ENCODE results near the gene GAB1.

GAB1 gene

DNA sequence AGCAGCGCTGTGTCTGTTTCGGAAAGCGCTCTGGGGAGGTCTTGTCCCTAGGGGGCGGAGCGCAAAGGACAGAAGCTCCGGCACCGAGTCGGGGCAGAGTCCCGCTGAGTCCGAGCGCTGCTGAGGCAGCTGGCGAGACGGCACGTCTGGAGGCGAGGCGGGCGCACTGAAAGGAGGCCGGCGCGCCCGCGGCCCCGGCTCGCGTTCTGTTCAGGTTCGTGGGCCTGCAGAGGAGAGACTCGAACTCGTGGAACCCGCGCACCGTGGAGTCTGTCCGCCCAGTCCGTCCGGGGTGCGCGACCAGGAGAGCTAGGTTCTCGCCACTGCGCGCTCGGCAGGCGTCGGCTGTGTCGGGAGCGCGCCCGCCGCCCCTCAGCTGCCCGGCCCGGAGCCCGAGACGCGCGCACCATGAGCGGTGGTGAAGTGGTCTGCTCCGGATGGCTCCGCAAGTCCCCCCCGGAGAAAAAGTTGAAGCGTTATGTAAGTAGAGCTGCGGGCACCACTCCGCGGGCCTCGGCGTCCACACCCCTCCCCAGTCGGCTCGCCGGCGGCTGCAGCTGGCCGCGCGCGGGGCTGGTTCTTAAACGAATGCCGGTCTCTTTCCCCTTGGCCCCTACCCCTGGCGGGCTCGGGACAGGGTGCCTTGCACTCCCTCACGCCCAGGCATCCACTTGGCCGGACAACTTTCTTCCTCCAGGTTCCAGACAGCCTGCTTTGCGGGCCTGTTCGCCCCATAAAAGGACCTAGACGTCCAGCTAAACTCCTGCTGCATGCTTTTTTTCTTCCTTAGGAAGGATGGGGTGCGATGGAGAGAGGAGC lies at the start of gene GAB1:
TSS of gene GAB1 (plus strand) at position 96 of the 819 bp plus-strand sequence. CDS start at position 409, 313 bp downstream.
- DNase-seq, result peak in 54 of 58 donors; percentile 15 to 86 (median 74)

DNA sequence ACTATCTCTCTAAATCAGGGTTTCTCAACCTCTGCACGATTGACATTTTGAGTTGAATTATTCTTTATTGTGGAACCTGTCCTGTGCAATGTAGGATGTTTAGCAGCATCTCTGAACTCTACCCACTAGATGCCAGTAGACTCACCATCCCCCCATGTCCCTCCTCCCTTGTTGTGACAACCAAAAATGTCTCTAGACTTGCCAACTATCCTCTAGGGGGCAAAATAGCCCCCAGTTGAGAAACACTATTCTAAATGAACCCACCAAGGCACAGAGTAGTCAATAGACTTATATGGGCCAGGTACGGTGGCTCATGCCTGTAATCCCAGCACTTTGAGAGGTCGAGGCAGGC lies 49.1 kb upstream of the GAB1 start:
- DNase-seq, result no peak

DNA sequence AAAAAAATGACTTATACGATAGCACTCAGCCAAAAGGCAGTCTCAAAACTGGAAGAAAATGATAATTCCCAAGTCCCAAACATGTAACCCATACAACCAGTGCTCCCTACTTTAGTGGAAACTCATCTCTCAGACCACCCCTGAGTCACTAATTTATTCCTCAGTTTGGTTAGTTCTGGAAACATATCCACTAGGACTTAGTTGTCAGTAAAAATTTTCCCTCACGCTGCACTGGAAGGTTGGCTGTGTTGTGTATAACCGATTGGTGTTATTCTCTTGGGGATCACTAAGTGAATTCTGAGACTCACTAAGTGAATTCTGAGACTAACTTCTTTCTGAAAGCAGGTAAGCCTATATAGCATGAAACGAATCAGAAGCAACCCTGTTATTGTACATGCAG lies 48.5 kb upstream of the GAB1 start:
- no peak for DNase-seq

DNA sequence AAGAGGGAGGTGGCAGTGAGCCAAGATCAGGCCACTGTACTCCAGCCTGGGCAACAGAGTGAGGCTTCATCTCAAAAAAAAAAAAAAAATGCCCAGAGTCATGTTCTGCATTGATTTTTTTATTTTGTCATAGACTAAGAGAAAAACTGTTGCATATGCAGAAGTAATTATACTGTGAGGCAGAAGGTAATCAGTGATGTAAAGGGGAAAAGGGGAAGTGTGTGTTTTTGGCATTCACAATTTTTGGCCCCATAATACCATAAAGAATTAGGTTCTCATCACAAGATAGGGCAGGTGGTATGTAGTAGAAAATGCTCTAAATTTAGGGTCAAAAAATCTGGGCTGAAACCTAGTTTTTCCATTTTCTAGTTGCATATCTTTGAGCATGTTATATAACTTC lies 47.3 kb upstream of the GAB1 start:
- DNase-seq, result no peak

DNA sequence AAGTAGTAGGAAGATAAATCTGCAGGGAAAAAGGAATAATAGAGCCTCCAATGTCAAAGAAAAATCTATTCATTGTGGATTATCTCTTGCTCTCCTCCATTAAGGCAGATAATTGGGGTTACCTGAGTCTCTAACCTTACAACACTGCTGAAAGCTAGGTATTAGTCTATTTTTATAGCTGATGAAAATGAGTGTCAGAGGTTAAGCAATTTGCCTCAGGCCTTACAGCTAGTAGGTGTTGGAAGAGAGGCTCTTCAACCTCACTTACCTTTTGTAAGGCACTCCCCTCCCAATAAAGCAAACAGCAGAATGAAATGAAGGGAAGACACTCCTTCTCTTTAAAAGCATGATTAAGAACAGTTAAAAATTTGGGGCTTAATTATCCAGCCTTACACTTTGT lies 45.4 kb upstream of the GAB1 start:
- no peak for DNase-seq

DNA sequence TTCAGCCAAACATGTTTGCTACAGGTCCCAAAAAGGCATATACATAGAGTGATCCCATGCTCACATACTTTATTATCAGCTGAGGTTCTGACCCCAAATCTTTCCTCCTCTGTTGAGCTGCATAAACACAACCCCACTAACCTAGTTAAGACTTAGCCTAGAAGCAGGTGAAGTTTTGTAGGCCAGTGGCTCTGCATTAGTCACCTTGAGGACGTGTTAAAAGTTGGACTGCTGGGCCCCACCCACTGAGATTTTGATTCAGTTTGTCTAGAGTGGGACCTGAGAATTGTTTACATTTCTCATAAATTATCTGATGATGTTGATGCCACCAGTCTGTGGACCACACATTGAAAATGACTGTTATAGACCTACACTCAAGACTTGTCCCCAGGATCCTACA lies 43.8 kb upstream of the GAB1 start:
- DNase-seq, result peak in 1 of 58 donors; percentile 4

DNA sequence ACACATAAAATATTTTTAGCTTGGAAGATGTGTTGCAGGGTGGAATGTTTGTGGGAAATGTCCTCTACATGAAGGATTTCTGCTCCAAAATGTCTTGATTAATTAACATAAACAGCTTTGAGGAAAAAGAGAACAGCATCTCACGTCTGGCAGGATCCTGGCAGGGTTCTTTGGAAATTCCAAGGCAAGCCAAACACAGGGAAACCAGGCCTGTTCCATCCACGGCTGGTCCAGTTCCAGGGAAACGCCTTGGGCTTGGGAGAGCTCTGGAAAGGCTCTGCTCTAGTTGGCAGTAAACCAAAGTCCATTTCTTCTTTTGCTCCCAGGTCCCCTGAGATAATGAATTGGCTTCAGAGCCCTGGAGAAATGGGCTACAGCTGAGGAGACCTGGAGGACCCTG lies 42.4 kb upstream of the GAB1 start:
- DNase-seq, result peak in 24 of 58 donors; percentile 0 to 45 (median 5)

DNA sequence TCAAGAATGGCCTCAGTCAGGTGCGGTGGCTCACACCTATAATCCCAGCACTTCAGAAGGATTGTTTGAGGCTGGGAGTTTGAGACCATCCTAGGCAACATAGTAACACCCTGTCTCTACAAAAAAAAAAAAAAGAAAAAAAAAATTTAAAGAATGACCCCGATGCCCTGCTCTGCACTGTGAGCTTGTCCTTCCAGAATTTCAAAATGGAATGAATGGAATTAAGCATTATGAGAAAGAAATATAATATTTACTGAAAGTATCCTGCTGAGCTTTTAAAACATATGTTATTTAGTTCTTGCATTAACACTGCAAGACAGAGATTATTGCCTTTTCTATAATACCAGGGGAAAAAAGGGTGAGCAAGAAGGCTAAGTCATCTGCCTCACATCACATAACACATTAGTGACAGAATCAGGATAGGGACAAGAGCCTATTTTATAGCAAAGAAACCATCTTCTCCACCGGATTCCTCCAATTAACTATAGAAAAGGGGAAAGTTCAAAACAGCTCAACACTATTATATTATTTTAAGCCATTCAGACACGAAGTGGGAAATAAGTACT lies 41.9 kb upstream of the GAB1 start:
- DNase-seq, result no peak

DNA sequence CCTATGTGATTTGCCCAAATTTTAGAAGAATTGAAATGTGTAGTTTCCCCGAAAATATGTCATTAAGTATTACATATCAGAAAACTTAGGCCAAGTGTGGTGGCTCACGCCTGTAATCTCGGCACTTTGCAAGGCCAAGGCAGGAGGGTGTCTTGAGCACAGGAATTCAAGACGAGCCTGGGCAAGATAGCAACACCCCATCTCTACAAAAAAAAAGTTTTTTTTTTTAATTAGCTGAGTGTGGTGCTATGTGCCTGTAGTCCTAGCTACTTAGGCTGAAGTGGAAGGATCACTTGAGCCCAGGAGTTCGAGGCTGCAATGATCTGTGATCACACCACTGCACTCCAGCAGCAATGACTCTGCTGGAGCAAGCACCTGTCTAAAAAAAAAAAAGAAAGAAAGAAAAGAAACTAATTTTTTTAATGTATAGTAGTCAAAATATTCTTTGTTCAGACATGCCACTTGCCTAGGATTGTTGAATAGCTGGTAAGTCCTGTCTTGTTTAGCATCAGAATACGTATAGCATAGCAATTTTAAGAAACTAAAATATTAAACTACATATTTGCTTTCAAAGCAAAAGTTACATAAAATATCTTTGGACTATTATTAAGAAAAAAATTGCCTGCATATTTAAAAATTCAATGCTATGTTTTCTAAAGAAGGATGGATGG lies 40.1 kb upstream of the GAB1 start:
- no peak for DNase-seq

DNA sequence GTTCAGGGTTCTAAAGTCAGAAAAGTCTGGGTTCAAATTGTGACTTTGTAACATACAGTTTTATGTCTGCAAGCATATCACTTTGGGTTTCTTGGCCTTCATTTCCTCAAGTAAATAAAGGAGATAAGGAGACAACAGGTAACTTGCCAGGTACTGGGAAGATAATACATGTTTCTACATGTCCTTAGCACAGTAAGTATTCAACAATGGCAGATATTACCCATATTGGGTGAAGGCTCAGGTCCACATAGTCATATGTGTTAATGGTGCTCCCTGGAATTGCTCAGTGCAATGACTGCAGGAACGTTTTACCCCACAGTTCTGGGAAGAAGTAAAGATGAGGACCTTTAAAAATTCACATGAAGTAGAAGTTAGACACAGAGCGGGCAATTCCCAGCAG lies 35.8 kb upstream of the GAB1 start:
- no peak for DNase-seq

DNA sequence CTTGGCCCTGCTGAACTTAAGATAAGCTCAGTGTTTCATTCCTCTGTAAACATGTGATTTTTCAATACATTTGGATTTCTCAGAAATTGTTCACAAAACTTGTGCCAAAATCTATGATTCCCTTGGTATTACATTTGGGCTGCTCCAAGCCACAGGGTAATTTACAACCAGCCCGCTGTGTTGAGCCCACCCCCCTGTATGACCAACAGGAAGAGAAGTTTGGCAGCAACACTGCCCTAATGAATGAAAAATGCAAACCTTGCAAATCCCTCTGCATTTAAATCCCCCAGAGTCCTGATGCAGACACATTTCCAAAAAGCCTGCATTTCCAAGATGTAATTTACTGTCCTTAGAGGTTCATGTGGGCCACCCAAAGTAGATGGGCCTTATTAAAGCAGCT lies 34.1 kb upstream of the GAB1 start:
- no peak for DNase-seq

DNA sequence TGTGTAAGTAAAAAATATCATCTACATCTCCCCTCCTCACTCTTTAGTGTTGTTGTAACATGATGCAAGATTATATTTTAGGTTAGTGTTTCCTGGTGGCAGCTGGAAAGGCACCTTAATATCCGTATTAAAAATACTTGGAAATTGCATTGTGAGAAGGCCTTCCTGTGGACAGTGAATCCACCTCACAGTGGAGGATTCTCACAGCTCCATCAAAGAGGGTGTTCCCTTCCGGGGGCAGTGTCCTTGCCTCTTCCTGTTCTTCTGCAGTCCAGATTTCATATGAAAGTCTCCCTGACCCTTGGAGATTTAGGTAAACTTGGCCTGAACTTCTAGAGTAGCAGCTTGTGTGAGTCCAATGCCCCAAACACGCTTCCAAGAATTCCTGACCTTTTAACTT lies 29.9 kb upstream of the GAB1 start:
- no peak for DNase-seq

DNA sequence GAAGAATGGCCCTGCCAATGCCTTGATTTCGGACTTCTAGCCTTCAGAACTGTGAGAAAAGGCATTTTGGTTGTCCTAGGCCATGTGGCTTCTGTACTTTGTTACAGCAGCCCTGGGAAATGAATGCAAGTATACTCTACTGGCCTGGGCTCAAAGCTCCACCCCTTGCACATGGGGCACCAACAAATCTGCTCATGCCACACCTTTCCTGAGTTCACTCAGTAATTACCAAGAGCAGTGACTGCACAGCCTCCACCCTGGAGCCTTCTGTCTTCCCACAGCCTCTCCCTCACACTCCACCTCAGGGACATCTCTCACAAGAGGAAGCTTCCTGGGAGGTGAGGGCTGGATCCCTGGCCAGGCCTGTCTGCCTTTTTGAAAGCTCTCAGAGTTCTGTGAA lies 29.1 kb upstream of the GAB1 start:
- DNase-seq, result no peak

DNA sequence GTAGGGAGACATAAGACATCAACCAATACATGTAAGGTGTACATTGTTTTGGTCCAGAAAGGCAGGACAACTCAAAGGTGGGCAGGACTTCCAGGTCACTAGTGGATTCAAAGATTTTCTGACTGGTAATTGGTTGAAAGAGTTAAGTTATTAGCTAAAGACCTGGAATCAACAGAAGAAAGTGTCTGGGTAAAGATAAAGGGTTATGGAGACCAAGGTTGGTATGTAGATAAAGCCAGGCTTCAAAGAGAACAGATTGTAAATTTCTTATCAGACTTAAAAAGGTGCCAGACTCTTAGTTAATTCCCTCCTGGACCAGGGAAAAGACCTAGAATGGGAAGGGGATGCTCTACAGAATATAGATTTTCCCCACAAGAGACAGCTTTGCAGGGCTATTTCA lies 28.3 kb upstream of the GAB1 start:
- DNase-seq, result no peak

DNA sequence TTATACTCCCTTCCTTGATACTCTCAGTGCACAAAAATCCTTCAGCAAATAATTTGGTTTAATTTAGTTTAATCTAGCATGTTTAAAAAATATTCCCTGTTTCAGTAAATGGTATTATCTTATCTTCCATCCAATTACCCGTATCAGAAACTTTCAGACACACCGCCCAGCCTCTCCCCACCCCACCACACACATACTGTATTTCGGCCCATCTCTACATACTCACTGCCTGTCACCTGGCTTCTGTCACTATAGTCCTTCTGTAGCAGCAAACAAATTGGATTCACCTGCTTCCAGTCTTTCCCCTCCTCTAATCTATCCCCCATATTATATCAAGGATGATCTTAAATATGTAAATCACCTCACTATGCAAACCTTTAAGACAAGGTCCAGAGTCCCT lies 24.8 kb upstream of the GAB1 start:
- no peak for DNase-seq

DNA sequence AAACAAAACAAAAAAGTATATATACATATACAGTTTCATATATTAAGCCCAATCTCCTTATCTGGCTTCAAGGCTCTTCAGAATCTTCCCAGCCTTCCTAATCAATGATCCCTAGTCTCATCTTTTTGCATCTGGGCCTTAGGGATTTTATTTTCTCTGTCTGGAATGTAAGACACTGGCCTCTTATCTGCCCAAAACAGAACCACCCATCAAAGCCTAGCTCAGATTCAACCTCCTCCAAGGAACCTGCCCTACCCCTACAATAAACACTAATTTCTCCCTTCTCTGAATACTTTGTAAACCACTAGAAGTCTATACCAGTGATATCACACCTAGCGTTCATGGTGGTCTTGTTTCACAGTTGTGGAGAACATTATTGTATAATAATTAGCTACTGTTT lies 23.2 kb upstream of the GAB1 start:
- DNase-seq, result no peak

DNA sequence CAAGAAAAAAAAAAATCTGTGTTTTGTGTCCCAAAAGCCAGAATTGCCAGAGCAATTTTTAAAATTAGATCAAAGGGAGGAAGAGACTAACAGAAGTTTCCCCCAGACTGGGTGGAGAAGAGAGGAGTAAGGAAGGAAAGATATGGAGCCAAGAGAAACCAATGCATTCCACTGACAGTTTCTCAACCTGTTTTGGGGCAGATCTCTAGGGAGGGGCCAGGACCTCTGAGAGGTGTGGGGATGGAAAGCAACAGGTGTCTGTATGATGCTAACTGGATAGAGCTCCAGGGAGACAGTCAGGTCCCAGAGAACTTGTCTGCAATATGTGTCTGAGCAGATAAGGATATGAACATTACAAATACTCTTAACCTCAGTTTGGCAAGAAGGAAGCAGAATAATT lies 22.7 kb upstream of the GAB1 start:
- no peak for DNase-seq

DNA sequence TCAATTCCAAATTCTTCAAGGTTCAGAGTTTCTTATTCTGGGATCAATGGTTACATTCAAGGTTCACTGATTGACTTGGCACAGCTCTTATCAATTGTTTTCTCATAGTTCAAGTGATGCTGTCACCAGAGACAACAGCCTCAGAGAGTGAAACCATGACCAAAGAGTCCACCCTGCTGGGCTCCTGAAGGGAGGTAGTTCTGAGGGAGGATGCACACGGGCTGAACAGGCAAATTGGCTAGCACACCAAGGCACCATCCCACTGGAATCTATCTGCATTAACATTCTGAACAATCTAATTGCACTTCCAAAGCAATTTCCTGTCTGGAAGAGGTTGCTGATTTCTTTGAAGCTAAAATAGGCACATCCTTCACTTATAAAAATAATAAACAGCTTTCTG lies 16.6 kb upstream of the GAB1 start:
- no peak for DNase-seq

DNA sequence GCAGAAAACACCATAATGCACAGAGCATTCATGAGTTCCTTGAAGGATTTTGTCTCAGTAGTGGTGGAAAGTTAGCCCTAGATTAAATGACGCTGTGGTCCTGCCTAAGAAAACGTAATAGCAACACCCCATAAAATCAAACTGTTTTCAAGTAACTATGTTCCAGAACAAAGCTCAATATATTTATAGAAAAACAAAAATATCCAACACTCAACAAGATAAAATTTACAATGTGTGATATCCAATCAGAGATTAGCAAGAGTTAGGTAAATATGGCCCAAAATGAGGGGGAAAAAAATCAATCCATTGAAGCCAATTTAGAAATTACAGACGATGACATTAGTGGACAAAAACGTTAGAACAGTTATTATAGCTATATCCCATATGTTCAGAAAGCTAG lies 9.9 kb upstream of the GAB1 start:
- DNase-seq, result no peak

DNA sequence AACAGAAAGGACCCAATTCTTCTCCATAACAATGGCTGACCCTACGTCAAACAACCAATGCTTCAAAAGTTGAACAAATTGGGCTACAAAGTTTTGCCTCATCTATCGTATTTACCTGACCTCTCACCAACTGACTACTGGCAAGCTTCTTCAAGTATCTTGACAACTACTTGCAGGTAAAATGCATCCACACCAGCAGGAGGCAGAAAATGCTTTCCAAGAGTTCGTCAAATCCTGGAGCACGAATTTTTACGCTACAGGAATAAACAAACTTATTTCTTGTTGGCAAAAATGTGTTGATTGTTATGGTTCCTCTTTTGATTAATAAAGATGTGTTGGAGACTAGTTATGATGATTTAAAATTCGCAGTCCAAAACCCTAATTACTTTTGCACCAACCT lies 6.7 kb upstream of the GAB1 start:
- DNase-seq, result no peak

DNA sequence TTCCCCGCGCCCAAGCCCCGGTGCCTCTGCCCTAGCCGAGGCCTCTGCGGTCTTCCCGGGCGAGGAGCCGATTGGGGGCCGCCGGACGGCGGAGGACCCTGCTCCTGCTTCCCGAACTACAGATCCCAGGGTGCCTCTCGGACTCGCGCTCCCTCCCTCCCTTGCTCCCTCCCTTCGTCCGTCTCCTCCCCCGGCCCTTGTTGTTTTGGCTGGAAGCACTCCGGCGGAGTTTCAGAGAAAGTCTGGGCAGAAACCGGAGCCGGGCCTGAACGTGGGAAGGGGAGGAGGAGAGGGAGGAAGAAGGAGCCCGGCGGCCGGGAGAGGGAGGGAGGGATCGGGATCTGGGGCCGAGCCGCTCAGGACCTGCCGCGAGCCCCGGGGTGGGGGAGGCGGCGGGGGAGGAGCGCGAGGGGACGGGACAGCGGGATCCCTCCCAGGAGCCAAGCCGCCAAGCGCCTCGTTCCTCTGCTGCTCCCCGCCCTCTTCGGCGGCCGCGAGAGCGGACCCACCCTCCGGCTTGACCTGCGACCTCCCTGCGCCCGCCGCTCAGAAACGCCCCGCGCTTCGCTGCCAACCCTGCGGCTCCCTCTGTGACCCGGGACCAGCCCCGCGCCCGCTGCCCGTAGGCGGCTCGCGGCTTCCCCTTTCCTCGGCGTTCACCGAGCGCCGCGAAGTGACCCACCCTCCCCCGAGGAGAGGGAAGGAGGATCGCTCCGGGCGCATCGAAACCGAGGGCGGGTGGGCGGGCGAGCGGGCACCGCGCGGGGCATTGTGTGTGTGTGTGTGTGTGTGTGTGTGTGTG lies 496 bp upstream of the GAB1 start:
- peak; percentile 41 to 98 (median 92) for DNase-seq
